Measurements from ENCODE around the gene MAMSTR.
"Not testable (repeated sequence)": the region's sequence is repeated elsewhere in the genome, so short reads cannot be mapped to it uniquely, and the experiment has no call there.

Gene MAMSTR

GRCh38 chr19:48724796-48725753 is 5.5 kb upstream of the MAMSTR start:
- in situ Hi-C loops (cut with HindIII; ENCODE audit: low sequenced_read_pairs) = no loop called here
- TF ChIP-seq, protein P1, sequence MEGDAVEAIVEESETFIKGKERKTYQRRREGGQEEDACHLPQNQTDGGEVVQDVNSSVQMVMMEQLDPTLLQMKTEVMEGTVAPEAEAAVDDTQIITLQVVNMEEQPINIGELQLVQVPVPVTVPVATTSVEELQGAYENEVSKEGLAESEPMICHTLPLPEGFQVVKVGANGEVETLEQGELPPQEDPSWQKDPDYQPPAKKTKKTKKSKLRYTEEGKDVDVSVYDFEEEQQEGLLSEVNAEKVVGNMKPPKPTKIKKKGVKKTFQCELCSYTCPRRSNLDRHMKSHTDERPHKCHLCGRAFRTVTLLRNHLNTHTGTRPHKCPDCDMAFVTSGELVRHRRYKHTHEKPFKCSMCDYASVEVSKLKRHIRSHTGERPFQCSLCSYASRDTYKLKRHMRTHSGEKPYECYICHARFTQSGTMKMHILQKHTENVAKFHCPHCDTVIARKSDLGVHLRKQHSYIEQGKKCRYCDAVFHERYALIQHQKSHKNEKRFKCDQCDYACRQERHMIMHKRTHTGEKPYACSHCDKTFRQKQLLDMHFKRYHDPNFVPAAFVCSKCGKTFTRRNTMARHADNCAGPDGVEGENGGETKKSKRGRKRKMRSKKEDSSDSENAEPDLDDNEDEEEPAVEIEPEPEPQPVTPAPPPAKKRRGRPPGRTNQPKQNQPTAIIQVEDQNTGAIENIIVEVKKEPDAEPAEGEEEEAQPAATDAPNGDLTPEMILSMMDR (IDR thresholded peaks at IDR 0.05; ENCODE audit: low read depth, low read length, missing control alignments) = no peak
- DNase-seq (ENCODE audit: low read depth) = peak; percentile 71
- H3K4me3 ChIP-seq (ENCODE audit: low read depth, low read length) = no peak overlapping the region

- no peak for DNase-seq (ENCODE audit: low read depth)
- in situ Hi-C loops (cut with HindIII; ENCODE audit: low sequenced_read_pairs) = no loop called here
- TF ChIP-seq, protein P1 (IDR thresholded peaks at IDR 0.05; ENCODE audit: low read depth, low read length, missing control alignments) = no peak
- H3K4me3 ChIP-seq (ENCODE audit: low read depth, low read length) = no peak overlapping the region
These were observed 2.7 kb upstream of the MAMSTR start for GRCh38 chr19:48722196-48722708.

GRCh38 chr19:48720613-48721296 is 1.2 kb upstream of the MAMSTR start:
- peak overlapping the region; percentile 60 for H3K4me3 ChIP-seq (ENCODE audit: low read depth, low read length)
- DNase-seq (ENCODE audit: low read depth) = peak; percentile 99
- in situ Hi-C loops (cut with HindIII; ENCODE audit: low sequenced_read_pairs) = no loop called here
- TF ChIP-seq, protein P1 (IDR thresholded peaks at IDR 0.05; ENCODE audit: low read depth, low read length, missing control alignments) = no peak

- H3K4me3 ChIP-seq (ENCODE audit: low read depth, low read length) = peak overlapping the region; percentile 60
- in situ Hi-C loops (cut with HindIII; ENCODE audit: low sequenced_read_pairs) = no loop called here
- DNase-seq (ENCODE audit: low read depth) = no peak
- TF ChIP-seq, protein P1 (IDR thresholded peaks at IDR 0.05; ENCODE audit: low read depth, low read length, missing control alignments) = no peak
These were observed 707 bp upstream of the MAMSTR start for GRCh38 chr19:48720251-48720612.

GRCh38 chr19:48718711-48719231 is 754 bp downstream of the MAMSTR start:
- TF ChIP-seq, protein P1 (IDR thresholded peaks at IDR 0.05; ENCODE audit: low read depth, low read length, missing control alignments) = no peak
- DNase-seq (ENCODE audit: low read depth) = no peak
- H3K4me3 ChIP-seq (ENCODE audit: low read depth, low read length) = no peak overlapping the region
- in situ Hi-C loops (cut with HindIII; ENCODE audit: low sequenced_read_pairs) = no loop called here

DNA sequence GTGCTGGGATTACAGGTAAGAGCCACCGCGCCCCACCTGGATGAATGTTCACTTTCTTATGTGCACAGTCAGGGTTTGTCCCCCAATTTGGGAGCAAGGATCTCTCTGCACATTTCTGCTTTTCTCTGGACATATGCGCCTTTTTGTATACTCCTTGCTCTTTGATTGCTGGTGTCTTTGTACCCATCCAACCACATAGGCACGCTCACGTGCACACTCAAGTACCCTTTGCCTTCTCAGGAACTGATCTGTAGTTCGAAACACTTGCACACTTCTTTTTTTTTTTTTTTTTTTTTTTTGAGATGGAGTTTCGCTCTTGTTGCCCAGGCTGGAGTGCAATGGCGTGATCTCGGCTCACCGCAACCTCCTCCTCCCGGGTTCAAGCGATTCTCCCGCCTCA is 1.4 kb downstream of the MAMSTR start:
- H3K4me3 ChIP-seq (ENCODE audit: low read depth, low read length); in situ Hi-C loops (cut with HindIII; ENCODE audit: low sequenced_read_pairs); DNase-seq (ENCODE audit: low read depth): not testable (repeated sequence)

All from astrocyte of the cerebellum (primary cell).